ENCODE measurements around the gene ADGRF3.
"Not testable (repeated sequence)": the region's sequence is repeated elsewhere in the genome, so short reads cannot be mapped to it uniquely, and the experiment has no call there.

The ADGRF3 gene

DNA sequence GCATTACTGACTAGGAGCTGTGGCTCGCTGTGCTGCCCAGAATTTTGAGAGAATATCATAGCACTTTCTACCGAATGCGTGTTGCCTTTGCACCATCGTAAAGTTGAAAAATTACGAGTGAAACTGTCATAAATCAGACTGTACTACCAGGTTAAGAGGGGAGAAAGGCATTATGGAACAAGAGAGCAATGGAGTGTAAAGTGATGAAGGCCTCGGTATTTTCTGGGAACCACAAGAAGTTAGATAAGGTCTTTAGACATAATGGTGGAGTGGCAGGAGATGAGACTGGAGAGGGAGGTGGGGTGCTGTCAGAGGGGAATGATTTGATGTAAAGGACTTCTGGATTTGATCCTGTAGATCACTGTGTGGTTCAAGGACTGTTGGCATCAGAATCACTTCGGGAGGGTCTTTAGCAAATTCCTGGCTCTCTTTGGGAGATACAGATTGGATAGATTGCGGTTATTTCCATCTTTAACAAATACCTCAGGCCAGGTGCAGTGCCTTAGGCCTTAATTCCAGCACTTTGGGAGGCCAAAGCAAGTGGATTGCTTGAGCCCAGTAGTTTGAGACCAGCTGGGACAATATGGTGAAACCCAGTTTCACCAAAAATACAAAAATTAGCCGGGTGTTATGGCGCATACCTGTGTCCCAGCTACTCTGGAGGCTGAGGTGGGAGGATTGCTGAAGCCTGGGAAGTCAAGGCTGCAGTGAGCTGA is 4.9 kb upstream of the ADGRF3 start:
- DNase-seq: no peak

DNA sequence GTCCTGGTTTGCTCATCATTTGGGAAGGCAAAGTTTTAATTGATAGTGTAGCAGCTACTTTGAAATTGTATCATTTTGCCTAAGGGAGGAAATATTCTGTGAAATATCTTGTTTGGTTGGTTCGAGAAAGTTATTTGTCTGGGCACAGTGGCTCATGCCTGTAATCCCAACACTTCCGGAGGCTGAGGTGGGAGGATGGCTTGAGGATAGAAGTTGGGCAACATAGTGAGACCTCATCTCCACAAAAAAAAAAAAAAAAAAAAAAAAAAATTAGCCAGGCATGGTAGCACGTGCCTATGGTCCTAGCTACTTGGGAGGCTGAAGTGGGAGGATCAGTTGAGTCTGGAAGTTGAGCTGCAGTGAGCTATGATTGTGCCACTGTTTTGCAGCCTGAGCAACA is 3.1 kb upstream of the ADGRF3 start:
- DNase-seq: no peak

DNA sequence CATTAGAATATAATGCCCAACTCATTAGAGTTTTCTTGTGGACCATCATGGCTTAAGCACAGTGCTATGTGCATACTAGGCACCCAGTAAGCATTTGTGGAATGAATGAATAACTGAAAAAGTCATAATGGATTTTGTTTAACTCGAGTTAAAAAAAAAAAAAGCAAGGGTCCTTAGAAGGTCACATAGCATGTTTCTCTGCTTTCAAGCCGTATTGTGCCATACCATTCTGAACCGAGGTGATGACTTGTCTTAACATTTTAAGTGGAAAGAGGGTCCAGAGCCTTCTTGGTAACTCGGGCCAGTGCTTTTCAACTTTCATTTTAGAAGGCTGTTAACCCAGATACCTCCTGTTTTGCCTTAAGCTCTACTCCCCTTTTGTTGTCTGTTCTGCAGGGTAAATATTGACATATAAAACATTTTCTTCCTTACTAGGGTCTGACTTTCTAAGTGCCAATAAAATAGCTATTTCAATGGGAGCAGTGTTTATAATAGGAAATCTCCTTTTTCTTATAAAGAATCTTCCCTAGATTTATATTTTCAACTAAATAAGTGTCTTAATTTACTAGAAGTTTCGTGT is 787 bp upstream of the ADGRF3 start:
- DNase-seq: no peak

DNA sequence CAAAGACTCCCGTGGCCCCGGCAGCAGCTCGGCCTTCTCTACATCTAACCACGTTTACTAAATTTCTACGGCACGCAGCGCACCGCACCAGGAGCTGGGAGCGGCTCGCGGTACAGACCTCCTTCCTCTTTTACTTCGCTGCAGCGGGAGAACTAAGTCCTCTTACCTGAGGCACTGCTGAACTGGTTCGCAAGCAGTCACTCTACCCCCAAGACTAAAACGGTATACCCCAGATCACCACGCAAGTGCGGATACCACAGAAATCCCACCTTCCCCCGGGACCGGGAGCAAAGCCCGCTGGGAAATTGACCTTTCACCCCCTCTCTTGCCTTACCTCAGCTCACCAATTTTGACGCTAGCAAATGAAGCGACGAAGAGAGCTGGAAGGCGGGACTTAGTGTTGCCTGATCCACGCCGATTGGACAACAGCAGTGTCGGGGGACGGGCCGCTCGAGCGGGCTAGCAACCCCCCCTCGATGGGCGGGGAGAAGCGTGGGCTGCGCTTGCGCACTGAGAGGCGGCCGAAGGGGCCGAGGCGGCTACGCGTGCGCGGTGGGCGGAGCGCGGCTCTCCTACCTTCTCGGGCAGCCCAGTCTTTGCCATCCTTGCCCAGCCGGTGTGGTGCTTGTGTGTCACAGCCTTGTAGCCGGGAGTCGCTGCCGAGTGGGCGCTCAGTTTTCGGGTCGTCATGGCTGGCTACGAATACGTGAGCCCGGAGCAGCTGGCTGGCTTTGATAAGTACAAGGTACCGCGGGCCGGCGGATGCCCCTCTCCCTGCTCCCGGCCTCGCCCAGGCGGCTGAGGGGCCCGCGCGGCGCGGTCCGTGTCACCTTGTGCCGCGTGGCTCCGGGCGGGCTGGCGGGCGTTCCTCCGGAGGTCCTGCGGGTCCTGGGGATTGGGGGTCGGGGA is 790 bp downstream of the ADGRF3 start, which contains the start of gene SELENOI:
Gene SELENOI, plus strand, starts transcription at position 599 of the 909 bp plus-strand sequence. Its CDS starts 90 bp downstream, at position 689.
- peak; percentile 99 for DNase-seq

DNA sequence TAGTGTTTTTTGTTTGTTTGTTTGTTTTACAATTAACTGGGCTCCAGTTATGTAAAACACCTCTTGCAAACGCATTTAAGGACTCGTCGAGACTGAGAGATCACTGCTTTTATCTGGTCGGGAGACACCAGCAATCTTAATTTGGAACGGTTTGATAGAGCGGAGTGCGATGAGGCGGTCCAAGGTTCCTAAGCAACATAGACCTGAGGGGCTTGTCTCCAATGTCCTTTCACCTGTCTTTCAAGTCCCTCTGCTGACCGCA is 1.4 kb downstream of the ADGRF3 start:
- DNase-seq: no peak

DNA sequence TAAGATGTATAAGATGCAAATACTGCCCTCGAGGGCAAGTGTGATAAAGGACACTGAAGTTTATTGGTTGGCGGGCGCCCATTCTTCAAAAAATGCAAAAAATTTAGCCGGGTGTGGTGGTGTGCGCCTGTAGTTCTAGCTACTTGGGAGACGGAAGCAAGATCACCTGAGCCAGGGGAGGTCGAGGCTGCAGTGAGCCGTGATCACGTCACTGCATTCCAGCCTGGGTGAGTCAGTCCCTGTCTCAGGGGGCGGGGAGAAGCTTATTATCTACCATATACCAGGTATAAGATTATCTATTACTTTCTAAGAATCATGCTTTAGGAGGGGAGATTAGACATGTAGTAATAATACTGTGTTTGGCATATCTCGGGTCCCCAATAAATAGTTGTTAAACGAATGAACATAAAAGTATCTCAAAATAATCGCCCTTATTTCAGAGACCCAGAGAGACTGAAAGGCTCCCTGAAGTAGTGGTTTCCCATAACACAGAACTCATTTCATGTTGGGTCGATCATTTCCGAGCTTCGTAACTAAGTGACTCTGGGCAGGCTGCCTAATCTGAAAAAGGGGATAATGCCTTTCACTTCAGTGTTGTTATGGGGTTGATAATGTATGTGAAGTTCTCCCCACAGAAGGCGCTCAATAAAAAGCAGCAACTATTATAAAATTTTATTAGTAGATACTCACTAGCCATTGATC is 1.9 kb downstream of the ADGRF3 start:
- DNase-seq: no peak

DNA sequence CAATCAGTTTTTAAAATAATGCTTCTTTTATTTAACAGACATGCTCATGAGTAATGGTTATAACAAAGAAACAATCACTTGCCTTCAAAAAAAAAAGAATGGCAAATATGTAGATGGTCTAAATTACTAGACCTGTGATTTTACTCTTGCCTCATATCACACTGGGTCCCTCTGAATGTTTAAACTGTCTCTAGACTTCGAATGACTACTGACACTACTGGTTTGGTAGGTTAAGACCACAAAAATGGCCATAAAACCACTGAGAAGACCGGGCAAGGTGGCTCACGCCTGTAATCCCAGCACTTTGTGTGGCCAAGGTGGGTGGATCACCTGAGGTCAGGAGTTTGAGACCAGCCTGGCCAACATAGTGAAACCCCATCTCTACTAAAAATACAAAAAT is 5.8 kb downstream of the ADGRF3 start:
- no peak for DNase-seq

DNA sequence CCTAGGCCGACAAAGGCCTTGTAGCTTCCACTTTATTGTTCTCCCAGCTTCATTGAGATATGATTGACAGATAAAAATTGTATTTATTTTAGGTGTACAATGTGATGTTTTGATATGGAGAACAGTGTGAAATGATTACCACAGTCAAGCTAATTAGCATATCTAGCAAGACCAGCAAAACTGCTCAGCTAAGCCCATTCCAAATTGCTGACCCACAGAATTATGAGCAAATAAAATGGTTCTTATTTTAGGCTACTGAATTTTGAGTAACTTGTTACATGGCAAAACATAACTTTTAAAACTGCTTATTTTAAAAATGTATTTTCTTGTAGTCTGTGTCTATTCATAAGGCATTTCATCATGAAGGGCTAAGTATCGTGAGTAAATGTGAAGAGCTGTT is 9.3 kb downstream of the ADGRF3 start:
- no peak for DNase-seq

DNA sequence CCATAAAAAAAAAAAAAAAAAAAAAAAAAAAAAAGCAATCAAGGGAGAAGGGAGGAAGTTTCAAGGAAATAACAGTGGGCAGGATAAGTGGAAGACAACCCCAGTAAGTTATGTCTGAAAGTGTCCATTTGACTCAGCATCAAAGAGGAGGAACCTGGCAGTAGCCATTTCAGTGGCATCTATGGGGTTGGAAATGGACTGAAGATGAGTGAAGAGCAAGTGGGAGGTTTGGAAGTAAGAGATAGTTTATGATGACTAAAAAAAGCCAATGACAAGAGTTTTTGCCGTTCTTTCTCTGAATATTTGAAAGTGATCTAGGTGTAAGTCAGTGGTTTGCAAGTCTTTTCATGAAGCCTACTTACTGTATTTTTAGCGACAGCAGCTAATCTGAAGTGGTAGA is 9.9 kb downstream of the ADGRF3 start:
- DNase-seq: no peak

DNA sequence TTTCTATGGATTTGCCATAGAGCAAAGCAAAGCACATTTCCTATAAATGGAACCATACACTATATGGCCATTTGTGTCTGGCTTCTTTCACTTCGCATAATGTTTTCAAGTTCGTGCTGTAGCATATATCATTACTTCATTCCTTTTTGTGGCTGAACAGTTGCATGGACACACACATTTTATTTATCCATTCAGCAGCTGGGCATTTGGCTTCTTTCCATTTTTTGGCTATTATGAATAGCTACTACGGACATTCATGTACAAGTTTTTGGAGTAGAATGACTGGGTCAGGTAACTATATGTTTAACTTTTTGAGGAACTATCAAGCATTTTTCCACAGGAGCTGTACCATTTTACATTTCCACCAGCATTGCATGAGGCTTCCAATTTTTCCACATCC is 11.4 kb downstream of the ADGRF3 start:
- no peak for DNase-seq

DNA sequence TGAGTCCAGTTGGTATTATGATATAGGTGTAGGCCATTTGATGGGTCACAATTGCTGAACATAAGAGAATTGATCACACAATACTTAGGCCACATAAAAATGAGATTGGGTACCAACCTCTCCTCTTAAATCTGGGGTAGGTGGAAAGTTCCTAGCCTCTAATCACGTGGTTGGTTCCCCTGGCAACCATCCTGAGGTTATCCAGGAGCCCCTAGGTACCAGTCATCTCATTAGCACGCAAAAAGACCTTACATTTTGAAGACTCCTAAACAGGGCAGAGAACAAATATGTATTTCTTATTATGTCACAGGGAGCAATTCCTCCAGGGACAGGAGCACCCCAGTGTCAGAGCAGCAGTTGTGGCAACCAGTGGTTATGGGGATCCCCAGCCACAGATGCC is 13.3 kb downstream of the ADGRF3 start:
- DNase-seq: no peak

DNA sequence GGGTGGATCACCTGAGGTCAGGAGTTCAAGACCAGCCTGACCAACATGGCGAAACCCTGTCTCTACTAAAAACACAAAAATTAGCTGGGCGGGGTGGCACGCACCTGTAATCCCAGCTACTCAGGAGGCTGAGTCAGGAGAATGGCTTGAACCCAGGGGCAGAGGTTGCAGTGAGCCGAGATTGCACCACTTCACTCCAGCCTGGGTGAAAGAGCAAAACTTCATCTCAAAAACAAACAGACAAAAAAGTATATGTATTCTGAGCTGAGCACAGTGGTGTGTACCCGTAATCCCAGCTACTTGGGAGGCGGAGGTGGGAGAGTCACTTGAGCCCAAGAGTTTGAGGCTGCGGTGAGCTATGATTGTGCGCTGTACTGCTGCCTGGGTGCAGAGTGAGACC is 15.3 kb downstream of the ADGRF3 start:
- not testable (repeated sequence) for DNase-seq

DNA sequence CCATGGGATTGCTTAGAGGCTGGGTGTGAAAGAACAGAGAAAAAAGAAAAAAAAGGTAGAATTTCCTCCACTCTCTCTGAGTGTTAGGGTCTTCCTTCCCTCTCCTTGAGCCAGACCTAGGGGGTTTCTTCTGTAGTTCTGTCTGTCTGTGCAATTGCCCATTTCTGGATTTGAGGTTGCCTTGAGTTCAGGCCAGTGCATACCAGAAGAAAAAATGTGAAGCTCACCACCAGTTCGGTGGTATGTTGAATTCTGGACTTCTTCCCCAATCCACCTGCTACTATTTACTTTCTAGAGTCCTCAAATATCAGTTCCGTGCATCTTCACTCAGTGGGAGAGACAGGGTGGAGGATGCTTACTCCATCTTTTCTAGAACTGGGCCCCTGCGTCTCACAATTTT is 16.0 kb downstream of the ADGRF3 start:
- no peak for DNase-seq

DNA sequence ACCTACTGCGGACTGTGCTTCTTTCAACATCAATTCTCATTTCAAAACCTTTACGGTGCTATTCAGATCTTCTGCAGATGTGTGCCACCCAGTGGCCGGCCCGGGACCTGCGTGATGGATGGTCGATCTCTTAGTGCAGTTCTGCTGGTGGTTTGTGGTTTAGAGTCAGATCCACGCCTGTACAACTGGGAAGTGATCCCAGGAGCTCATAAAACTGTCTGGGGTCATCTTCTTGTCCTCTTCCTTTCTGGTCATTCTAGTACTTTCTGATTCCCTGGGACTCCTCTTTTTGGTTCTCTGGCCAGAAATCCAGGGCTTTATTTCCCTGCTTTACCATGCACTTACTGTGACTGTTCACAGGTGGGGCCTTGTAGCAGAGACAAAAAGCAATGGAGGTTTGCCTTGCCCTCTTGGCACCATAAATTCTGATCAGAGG is 16.5 kb downstream of the ADGRF3 start:
- peak; percentile 39 for DNase-seq

DNA sequence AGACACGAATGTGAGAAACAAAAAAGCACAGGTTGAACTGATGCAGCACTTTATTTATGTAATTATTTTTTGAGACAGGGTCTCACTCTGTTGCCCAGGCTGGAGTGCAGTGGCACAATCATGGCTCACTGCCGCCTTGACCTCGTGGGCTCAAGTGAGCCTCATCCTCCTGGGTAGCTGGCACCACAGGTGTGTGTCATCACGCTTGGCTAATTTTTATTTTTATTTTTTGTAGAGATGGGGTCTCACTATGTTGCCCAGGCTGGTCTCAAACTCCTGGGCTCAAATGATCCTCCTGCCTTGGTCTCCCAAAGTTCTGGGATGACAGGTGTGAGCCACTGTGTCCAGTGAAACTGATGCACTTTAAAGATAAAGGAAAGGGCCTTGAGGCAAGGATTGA is 17.5 kb downstream of the ADGRF3 start:
- DNase-seq: not testable (repeated sequence)

DNA sequence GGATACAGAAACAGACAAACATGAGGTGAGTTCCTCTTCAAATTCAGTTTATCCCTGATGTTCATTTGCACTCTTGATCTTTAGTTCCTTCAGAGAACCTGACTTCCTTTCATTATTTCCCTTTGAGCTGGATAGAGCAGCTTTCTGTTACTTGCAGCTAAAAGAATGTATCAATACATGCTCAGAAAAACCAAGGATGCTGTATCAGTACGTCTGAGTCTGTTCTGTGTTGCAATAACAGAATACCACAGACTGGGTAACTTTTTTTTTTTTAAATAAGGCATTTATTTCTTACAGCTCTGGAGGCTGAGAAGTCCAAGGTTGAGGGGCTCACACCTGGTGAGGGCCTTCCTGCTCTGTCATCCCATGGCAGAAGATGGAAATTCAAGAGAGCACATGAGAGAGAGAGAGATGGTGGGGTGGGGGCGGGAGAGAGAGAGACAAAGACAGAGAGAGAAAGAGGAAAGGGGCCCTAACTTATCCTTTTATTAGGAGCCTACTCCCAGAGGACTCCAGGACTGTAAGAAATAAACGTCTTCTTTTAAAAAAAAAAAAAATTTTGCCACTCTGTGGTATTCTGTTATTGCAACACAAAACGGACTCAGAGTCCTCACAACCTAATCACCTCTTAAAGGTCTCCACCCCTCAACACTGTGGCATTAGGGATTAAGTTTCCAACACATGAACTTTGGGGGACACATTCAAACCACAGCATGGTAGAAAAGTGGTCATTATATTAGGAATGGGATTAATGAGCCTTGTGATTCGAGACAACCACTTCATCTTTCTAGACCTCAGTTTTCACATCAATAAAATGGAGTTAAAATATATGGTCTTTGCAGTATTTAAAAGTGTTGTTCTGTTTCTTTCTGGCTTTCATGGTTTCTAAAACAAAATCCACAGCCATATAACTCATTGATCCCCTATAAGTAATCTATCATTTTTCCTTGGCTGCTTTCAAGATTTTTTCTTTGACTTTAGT is 19.0 kb downstream of the ADGRF3 start:
- no peak for DNase-seq

DNA sequence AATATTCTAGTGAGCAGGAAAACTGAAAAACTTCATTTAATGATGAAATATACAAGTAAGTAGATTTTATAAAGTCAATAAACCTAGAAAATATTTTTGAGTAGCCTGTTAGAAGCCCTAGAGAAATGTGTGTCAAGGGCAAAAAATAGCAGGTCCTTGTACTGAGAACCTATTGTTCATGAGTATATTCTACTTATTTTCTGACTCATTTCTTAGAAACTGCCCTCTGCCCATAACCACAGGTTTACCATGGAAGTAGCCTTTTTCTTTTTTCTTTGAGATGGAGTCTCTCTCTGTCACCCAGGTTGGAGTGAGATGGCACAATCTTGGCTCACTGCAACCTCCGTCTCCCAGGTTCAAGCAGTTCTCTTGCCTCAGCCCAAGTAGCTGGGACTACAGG is 20.1 kb downstream of the ADGRF3 start:
- no peak for DNase-seq

DNA sequence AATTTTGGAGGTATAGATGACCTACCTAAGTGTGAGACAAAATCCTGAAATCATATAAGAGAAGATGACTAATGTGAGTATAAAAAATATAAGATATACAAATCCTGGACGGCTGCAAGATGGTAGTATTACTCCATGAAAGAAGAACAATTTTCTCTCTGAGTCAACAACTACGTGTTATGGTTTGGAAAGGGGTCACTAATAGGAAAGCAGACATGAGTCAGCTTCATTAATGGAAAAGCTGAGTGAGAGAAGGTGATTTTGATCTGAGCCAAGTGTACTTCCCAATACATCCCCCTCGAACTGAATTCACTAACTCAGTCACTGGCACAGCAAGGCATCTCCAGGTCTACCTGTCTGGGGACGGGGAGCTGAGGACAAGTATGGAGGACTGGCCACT is 20.7 kb downstream of the ADGRF3 start:
- no peak for DNase-seq

DNA sequence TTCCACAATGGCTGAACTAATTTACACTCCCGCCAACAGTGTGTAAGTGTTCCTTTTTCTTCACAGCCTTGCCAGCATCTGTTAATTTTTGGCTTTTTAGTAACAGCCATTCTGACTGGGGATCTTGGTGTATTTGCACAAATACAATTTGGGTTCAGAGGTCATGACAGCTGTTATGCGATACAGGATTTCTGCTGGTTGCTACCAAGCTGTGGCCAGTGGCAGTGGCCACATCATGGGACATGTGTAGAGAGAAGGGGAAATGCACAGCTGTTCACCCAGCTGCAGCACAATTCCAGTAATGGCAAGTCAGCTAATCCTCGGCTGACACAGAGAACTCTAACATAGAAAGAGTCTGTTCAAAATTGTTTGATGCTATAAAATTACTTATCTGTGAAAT is 21.7 kb downstream of the ADGRF3 start:
- DNase-seq: no peak

DNA sequence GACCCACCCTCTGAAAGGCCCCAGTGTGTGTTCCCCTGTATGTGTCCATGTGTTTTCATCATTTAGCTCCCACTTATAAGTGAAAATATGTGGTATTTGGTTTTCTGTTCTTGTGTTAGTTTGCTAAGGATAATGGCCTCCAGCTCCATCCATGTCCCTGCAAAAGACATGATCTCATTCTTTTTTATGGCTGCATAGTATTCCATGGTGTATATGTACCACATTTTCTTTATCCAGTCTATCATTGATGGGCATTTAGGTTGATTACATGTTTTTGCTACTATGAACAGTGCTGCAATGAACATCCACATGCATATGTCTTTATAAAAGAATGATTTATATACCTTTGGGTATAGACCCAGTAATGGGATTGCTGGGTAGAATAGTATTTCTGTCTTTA is 22.1 kb downstream of the ADGRF3 start:
- DNase-seq: not testable (repeated sequence)

DNA sequence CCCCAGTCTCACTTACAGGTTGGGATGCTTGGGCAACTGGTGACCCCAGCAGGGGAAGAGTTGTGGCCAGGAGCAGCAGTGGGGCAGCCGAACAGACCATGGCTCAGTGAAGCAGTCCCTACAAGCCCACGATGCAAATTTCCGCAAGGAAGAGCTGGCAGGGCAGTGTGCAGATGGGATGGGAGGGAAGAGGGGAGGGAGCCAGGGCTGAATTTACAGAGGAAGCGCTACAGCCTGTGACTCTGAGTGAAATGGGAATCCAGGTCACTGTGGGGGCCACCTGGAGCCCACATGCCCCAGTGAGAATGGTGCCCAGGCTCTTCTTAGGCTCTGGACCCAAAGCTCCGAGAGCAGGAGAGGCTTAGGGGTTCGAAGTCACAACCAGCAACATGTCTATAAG is 27.6 kb downstream of the ADGRF3 start:
- no peak for DNase-seq

All from DMS79 (cell line).